Measurements from ENCODE around the gene DNM3.
A peak's percentile ranks its signal among the peaks of the same experiment; 100 is the strongest.

The DNM3 gene

DNA sequence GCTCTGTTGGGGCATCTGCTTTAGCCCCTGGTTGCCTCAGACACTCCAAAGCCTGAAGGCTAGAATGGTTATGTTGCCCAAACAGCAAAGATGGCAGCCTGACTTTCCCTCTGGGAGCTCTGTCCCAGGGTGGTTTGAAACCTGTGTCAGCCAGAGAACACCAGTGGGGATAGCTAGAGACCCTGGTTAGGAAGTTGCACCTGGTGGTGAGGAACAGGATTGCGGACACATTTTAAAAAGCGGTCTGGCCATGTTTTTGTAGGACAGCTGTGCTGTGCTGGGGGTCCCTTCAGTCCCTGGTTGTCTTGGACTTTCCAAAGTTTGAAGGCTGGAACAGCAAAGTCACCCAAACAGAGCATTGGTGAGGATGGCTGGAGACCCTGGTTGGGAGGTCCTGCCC lies 87.8 kb downstream of the DNM3 start:
- no peak overlapping the region for H3K4me3 ChIP-seq (ENCODE audit: low read length)
- DNase-seq (ENCODE audit: low read depth) = no peak
- TF ChIP-seq, protein P1, sequence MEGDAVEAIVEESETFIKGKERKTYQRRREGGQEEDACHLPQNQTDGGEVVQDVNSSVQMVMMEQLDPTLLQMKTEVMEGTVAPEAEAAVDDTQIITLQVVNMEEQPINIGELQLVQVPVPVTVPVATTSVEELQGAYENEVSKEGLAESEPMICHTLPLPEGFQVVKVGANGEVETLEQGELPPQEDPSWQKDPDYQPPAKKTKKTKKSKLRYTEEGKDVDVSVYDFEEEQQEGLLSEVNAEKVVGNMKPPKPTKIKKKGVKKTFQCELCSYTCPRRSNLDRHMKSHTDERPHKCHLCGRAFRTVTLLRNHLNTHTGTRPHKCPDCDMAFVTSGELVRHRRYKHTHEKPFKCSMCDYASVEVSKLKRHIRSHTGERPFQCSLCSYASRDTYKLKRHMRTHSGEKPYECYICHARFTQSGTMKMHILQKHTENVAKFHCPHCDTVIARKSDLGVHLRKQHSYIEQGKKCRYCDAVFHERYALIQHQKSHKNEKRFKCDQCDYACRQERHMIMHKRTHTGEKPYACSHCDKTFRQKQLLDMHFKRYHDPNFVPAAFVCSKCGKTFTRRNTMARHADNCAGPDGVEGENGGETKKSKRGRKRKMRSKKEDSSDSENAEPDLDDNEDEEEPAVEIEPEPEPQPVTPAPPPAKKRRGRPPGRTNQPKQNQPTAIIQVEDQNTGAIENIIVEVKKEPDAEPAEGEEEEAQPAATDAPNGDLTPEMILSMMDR (conservative IDR thresholded peaks at IDR 0.05; ENCODE audit: low read depth, low read length) = peak; percentile 23

DNA sequence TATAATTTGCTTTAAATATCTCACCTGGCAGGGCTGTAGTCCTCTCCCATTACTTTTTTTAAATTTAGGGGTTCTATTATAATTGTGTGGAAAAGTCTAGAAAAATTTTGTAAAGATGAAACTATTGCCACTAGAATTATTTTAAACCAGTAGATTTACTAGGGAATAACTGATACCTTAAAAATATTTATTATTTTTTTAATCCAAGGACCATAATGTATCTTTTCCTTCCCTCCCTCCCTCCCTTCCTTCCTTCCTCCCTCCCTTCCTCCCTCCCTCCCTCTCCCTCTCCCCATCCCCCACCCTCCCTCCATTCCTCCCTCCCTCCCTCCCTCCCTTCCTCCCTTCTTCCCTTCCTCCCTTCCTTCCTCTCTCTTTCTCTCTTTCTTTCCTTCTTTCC lies 90.5 kb downstream of the DNM3 start:
- no peak overlapping the region for H3K4me3 ChIP-seq (ENCODE audit: low read length)
- TF ChIP-seq, protein P1 (conservative IDR thresholded peaks at IDR 0.05; ENCODE audit: low read depth, low read length) = no peak
- DNase-seq (ENCODE audit: low read depth) = no peak

DNA sequence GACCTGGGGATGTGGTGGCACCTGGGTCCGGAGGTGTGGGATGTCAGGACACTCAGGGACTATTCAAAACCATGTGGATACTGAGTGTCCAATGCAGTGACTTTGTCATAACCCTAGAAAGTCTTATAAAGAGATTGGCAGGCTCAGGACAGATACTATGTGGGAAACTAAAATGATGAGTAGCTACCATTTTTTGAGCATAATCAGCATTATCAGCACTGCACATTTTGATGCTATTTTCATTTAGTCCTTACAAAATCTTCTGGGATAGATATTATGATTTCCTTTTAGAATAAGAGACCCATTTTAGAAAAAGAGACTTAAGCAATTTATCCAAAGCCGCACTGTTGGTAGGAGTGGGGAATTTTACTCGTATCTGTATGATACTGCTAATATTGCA lies 93.4 kb downstream of the DNM3 start:
- no peak for DNase-seq (ENCODE audit: low read depth)
- no peak overlapping the region for H3K4me3 ChIP-seq (ENCODE audit: low read length)
- TF ChIP-seq, protein P1 (conservative IDR thresholded peaks at IDR 0.05; ENCODE audit: low read depth, low read length) = no peak

DNA sequence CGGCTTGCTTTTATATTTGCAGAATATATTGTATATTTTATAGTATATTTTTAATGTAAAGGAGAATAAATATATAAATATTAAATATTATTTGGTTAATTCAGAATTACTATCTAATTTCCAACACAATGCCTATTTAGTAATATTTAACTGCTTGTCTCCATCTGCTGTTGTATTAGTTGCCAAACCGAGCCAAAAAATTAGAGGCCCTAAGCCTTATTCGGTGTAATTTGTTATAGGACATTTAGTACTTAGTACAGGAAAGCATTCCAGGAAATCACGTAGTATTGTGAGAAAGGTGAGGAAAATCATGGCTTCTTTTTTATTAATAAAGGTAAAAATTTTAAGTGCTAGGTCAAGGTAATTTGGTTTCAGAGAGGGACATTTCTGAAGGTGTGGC lies 93.8 kb downstream of the DNM3 start:
- no peak for DNase-seq (ENCODE audit: low read depth)
- H3K4me3 ChIP-seq (ENCODE audit: low read length) = no peak overlapping the region
- TF ChIP-seq, protein P1 (conservative IDR thresholded peaks at IDR 0.05; ENCODE audit: low read depth, low read length) = no peak

DNA sequence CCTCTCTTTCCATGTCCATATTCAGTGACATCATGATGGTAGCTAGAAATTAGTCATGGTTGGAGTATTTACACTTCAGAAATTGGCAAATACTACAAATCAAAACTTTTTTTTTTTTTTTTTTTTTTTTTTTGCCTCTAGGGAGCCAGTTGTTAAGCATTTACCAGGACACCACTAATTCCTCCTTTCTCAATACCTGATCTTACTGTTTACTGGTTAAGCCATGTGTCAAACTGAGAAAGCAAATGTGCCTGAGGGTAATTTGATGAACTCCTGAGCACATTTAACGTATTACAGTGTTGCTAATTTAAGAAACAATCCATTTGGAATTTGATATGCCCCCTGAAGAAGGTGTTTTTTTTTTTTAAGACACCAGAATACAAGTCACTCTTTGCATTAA lies 94.4 kb downstream of the DNM3 start:
- H3K4me3 ChIP-seq (ENCODE audit: low read length) = no peak overlapping the region
- no peak for DNase-seq (ENCODE audit: low read depth)
- TF ChIP-seq, protein P1 (conservative IDR thresholded peaks at IDR 0.05; ENCODE audit: low read depth, low read length) = no peak

DNA sequence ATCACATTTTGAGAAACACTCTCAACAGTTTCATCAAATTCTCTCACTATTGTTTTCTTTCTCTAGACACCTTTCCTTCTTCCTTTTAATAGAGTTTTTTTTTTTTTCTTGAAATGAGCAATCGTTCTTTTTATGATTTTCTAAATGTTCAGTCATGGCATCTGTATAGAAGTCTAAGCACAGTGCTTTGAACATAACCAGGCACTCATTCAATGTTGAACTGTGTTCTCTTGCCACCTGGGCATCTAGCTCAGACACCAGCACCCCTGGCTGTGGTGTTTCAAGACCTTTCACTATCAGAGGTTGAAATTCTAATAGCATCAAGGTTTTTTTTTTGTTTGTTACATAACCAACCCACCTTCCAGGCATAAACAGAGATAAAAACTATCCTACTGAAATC lies 96.6 kb downstream of the DNM3 start:
- TF ChIP-seq, protein P1 (conservative IDR thresholded peaks at IDR 0.05; ENCODE audit: low read depth, low read length) = no peak
- no peak for DNase-seq (ENCODE audit: low read depth)
- H3K4me3 ChIP-seq (ENCODE audit: low read length) = no peak overlapping the region

DNA sequence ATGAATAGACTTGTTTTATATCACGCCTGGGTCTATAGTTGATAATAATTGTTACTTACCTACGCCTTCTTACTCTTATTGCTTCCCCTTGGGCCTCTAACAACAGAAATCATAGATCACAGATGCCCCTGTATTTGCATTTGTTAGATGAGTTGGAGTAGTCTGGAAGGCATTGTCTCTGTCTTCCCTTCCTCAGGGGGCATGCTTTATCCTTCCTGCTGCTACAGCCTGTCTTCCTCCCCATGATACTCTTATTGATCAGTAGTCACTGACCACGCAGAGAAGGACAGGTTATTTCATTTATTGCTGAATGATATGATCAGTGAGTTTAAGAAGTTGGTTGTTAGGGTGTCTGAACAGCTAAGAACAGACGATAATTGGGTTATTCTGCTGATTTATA lies 98.4 kb downstream of the DNM3 start:
- TF ChIP-seq, protein P1 (conservative IDR thresholded peaks at IDR 0.05; ENCODE audit: low read depth, low read length) = no peak
- no peak for DNase-seq (ENCODE audit: low read depth)

More for the DNA sequence above, 98.4 kb downstream of the DNM3 start:
- H3K4me3 ChIP-seq (ENCODE audit: low read length) = no peak overlapping the region
